SHP77 (cell line): ENCODE results near the gene AMN1.

Source experiments
- DNase-seq, 2 experiments: peaks; one replicate each; lab custom pipeline; 2025; lab: John Stamatoyannopoulos, UW

Gene AMN1

DNA sequence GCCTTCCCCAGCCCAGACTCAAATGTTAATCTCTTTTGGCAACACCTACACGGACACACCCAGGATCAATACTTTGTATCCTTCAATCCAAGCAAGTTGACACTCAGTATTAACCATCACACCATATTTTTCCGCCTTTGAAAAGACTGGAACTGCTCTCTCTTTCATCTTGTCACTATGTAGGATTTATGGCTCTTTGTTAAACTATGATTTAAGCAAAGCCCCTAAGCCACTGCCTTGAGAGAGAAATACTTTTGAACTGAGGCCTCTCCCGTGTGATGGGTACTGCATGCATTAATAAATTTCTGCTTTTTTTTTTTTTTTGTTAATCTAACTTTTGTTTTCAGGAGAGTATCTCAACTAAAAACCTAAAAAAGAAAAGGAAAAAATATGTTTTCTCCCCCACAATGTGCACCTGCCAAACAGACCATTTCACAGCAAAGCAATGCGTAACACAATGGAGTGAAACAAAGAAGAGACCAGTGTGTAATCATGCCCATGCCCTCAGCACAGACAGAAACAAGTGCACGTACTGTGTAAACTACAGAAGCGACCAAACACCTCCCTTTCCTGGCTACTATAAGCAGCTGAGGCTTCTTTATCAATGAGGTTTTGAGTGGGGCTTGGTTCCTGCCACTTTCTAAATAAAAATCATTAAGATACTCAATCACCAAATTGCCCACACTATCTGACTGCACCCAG is 97.6 kb downstream of the AMN1 start:
- no peak for DNase-seq

DNA sequence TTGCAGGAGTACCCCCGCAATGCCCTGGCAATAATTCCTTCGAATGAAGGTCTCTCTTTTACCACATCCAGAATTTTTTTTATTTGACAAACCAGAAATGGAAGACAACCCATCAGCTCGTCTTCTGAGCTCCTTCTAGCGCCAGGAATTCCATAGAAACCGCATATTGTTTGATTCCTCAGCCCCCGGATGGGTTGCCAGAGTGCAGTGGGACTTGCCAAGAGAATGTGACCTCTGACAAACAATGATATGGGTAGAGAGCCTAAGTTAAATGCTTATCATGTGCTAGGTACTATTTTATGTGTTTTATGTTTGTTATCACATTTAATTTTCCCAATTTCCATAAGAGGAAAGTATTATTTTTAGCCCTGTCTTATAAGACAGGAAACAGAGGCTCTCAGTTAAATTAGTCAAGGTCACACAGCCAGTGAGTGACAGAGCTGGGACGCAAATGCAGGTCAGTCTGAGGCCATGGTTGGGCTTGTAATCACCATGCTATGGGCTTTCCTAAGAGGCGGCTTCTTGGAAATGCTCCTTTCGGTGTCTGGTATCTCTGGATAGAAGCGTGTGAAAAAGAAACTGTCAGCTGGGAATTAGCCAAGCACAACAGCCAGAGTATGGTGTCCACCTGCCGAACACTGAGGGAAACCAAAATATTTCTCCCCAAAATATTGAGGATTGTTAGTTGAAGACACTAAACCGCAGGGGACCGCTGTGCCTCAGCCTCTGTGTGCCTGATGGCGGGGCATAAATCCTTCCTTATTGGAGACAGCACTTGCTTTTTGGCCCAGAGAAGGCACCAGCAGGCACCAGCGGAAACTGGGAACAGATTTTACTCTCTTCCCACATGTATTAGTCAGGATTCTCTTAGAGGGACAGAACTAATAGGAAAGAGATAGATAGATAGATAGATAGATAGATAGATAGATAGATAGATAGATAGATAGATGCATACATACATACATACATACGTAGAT is 98.8 kb downstream of the AMN1 start:
- no peak for DNase-seq

GRCh38 chr12:31627456-31628054 is 101.3 kb downstream of the AMN1 start:
- no peak for DNase-seq

- DNase-seq, result no peak
These were observed 102.4 kb downstream of the AMN1 start for GRCh38 chr12:31626270-31626995.

GRCh38 chr12:31622038-31622437 is 106.8 kb downstream of the AMN1 start:
- DNase-seq, result no peak
